CD4-positive, alpha-beta T cell (primary cell): Measurements from ENCODE around the gene LRRK1. TPM values are rescaled to one million over a fixed set of nuclear protein-coding genes. Genes with fewer than 3 reads are reported as not detected.

ENCODE experiments used
- ATAC-seq: fragments of 200-7000 bp; cut with Tn5 transposase; one replicate; pipeline ENCODE4 v1.10.0; 2022; ENCODE audit warnings: mild to moderate bottlenecking; ENCODE audit not compliant: poor library complexity
- CTCF ChIA-PET: fragments of 350-600 bp; sonication (Branson Sonifier 250); formaldehyde crosslinking; loops from one replicate; lab custom pipeline; 2021; ENCODE audit warnings: antibody characterized with exemption, inconsistent platforms; lab: Charles Lee
- POLR2A ChIA-PET: fragments of 350-600 bp; sonication (Branson Sonifier 250); formaldehyde crosslinking; loops from one replicate; lab custom pipeline; 2021; ENCODE audit warnings: antibody characterized with exemption, inconsistent platforms; lab: Charles Lee
- DNase-seq, 14 experiments: peaks; one replicate each; pipeline ENCODE4 v3.0.0-alpha.2; 2013 to 2020; ENCODE audit warnings: mixed read lengths in 2 of 14
- H3K27ac ChIP-seq, 2 donors: one replicate each; pipeline versions ENCODE4 v1.5.1 to v1.7.0; 2013; ENCODE audit warnings: low read length in 2 of 2, low read depth in 1 of 2, mild to moderate bottlenecking in 1 of 2
- H3K27me3 ChIP-seq, 2 experiments: 1 replicate in 1 of 2; 2 replicates in 1 of 2; pipeline versions ENCODE4 v1.6.1 to v1.7.0; 2013; ENCODE audit warnings: low read length in 2 of 2, control low read depth in 1 of 2, mild to moderate bottlenecking in 1 of 2, moderate library complexity in 1 of 2; ENCODE audit not compliant: insufficient read depth in 2 of 2, control insufficient read depth in 1 of 2
- H3K36me3 ChIP-seq: one replicate; pipeline ENCODE4 v1.6.1; 2013; ENCODE audit warnings: low read length, control low read depth; ENCODE audit not compliant: insufficient read depth
- H3K4me1 ChIP-seq: one replicate; pipeline ENCODE4 v1.6.1; 2013; ENCODE audit warnings: low read length, control low read depth; ENCODE audit not compliant: insufficient read depth
- H3K4me3 ChIP-seq: one replicate; pipeline ENCODE4 v1.5.1; 2013; ENCODE audit warnings: mild to moderate bottlenecking, low read length, moderate library complexity
- H3K9me3 ChIP-seq, 2 experiments: 1 replicate in 1 of 2; 2 replicates in 1 of 2; pipeline versions ENCODE4 v1.6.1 to v1.7.0; 2013; ENCODE audit warnings: low read length in 2 of 2, mild to moderate bottlenecking in 2 of 2, control low read depth in 1 of 2, moderate library complexity in 1 of 2; ENCODE audit not compliant: control insufficient read depth in 1 of 2, insufficient read depth in 1 of 2
- H3K27ac Mint-ChIP-seq: one replicate; pipeline ENCODE4 v1.8.0; 2020; ENCODE audit warnings: mixed read lengths
- H3K27me3 Mint-ChIP-seq: one replicate; pipeline ENCODE4 v1.8.0; 2021; ENCODE audit warnings: mixed read lengths
- H3K36me3 Mint-ChIP-seq: one replicate; pipeline ENCODE4 v1.8.0; 2021; ENCODE audit warnings: low read depth, mixed read lengths
- H3K4me1 Mint-ChIP-seq: one replicate; pipeline ENCODE4 v1.8.0; 2021; ENCODE audit warnings: low read depth, mixed read lengths
- H3K4me3 Mint-ChIP-seq: one replicate; pipeline ENCODE4 v1.8.0; 2020; ENCODE audit warnings: mild to moderate bottlenecking, mixed read lengths
- H3K9me3 Mint-ChIP-seq: one replicate; pipeline ENCODE4 v1.8.0; 2020; ENCODE audit warnings: mixed read lengths
- intact Hi-C, 2 experiments: fragments of 100-400 bp; cut with DNase I in 1 of 2; cut with micrococcal nuclease in 1 of 2; formaldehyde crosslinking; loops; one replicate each; pipeline versions ENCODE4 v1.15.1 to v1.9.0; 2023 to 2025; cut with DNase I, micrococcal nuclease
- total RNA-seq, 174 experiments: library from RNA in 2 of 174; stranded (reverse) in 2 of 174; gene quantifications; one replicate each; pipeline ENCODE4 v1.2.3 and lab custom pipeline; 2021 to 2026
- TF ChIP-seq, protein P1 (sequence below): fragments of 200-600 bp; IDR thresholded peaks from one replicate; pipeline ENCODE4 v1.8.0; 2022; ENCODE audit warnings: antibody characterized with exemption, mild to moderate bottlenecking

The LRRK1 gene
- total RNA-seq, 2 experiments from 2014 or later, result 0.60 to 0.73 TPM

DNA sequence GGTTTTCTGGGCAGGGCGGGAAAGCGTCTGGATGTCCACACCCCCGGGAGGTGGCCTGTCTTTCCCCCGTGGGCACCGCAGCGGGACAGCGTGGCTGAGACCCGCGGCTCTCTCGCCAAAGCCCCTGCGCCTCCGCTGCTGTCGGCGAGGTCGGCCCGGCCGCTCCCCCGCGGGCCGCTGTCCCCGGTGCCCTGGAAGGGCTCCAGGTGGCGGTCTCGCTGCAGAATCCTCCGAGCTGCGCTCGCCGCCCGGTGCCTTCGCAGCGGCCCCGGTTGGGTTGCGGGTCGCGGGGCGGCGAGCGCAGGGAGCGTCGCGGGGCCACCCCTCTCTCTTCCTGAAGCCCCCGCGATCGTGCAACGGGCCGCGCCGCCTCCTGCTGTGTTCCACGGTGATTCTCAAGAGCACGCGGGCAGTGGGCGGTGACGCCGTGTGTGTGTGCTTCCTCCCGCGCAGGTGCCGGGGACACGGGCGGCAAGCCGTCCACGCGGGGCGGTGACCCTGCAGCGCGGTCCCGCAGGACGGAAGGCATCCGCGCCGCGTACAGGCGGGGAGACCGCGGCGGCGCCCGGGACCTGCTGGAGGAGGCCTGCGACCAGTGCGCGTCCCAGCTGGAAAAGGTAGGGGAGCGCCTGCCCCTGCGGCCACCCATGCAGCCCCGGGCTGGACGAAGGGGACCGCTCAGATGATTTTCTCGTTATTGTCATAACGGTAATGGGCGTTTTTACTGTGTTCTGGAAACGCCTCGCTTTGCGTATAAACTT is 54.4 kb downstream of the LRRK1 start:
- DNase-seq, result no peak
- POLR2A ChIA-PET, result no interaction called here
- Histone ChIP-seq H3K36me3 (no peaks in the 10 kb centered on the region), H3K4me1 (no peaks in the 10 kb centered on the region), H3K9me3 (peaks cover 0 to 5% of the 10 kb centered on the region in 2 experiments), H3K27ac (no peak overlapping the region), H3K4me3 (no peak overlapping the region), H3K27me3 (peaks cover 30 to 54% of the 10 kb centered on the region in 2 experiments)
- CTCF ChIA-PET, result no interaction called here
- intact Hi-C loops, result no loop called here
- no peak for ATAC-seq
- Mint-ChIP-seq H3K4me1 (no peaks in the 10 kb centered on the region), H3K9me3 (peaks cover 6% of the 10 kb centered on the region), H3K4me3 (no peak overlapping the region), H3K36me3 (no peaks in the 10 kb centered on the region), H3K27ac (no peak overlapping the region), H3K27me3 (peaks cover 80% of the 10 kb centered on the region)
- TF ChIP-seq, protein P1, sequence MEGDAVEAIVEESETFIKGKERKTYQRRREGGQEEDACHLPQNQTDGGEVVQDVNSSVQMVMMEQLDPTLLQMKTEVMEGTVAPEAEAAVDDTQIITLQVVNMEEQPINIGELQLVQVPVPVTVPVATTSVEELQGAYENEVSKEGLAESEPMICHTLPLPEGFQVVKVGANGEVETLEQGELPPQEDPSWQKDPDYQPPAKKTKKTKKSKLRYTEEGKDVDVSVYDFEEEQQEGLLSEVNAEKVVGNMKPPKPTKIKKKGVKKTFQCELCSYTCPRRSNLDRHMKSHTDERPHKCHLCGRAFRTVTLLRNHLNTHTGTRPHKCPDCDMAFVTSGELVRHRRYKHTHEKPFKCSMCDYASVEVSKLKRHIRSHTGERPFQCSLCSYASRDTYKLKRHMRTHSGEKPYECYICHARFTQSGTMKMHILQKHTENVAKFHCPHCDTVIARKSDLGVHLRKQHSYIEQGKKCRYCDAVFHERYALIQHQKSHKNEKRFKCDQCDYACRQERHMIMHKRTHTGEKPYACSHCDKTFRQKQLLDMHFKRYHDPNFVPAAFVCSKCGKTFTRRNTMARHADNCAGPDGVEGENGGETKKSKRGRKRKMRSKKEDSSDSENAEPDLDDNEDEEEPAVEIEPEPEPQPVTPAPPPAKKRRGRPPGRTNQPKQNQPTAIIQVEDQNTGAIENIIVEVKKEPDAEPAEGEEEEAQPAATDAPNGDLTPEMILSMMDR, result no peak

DNA sequence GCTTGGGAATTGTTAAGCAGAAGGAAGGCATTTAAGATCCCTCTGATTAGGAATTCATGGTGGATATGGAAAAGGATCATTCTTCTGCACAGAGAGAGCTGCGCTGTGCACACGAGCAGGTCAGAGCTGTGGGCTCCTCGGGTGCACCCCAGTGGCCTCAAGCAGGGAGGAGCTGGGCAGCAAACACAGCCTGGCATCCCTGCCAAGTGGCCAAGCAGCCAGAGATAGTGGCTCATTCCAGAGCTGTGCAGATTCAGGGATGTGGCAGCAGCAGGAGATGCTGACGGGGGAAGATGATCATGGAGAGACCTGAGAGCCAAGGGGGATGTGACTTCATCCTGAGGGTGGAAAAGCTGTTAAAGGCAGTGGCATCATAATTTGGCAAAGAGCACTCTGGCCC is 55.9 kb downstream of the LRRK1 start:
- TF ChIP-seq, protein P1, result no peak
- Histone ChIP-seq H3K9me3 (peaks cover 0 to 5% of the 10 kb centered on the region in 2 experiments), H3K27ac (no peak overlapping the region), H3K27me3 (peaks cover 30 to 53% of the 10 kb centered on the region in 2 experiments), H3K4me3 (no peak overlapping the region), H3K36me3 (no peaks in the 10 kb centered on the region), H3K4me1 (no peaks in the 10 kb centered on the region)
- CTCF ChIA-PET, result no interaction called here
- no peak overlapping the region for H3K4me3 Mint-ChIP-seq
- peaks cover 76% of the 10 kb centered on the region for H3K27me3 Mint-ChIP-seq
- intact Hi-C loops, result no loop called here
- no peak overlapping the region for H3K27ac Mint-ChIP-seq
- peaks cover 11% of the 10 kb centered on the region for H3K9me3 Mint-ChIP-seq
- DNase-seq (no peak), ATAC-seq (no peak)
- POLR2A ChIA-PET, result no interaction called here
- no peaks in the 10 kb centered on the region for H3K4me1 Mint-ChIP-seq
- H3K36me3 Mint-ChIP-seq, result no peaks in the 10 kb centered on the region

DNA sequence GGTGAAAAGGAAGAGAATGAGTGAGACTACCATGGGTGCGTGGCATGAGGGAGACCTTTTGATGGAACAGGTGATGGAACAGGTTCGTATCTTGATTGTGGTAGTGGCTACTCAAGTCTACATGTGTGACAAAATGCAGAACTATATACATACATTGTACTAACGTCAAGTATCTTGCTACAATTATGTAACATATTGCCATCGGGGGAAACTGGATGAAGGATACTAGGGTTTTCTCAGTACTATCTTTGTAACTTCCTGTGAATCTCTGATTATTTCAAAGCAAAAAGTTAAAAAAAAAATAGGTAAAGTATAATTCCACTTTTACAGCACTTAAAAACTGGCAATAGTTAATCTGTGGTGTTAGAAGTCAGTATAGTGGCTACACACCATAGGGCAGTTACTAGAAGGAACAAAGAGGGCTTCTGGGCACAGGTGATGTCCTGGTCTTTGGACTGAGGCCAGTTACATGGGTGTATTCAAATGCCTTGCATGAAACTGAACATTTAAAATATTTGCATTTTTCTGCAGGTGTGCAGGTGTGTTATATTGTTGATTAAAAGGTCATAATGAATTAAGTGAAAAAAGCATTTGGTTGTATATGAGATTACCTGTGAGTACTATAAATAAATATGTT is 61.4 kb downstream of the LRRK1 start:
- Mint-ChIP-seq H3K27me3 (peaks cover 68% of the 10 kb centered on the region), H3K36me3 (no peaks in the 10 kb centered on the region), H3K27ac (no peak overlapping the region), H3K4me1 (no peaks in the 10 kb centered on the region), H3K9me3 (peaks cover 17% of the 10 kb centered on the region), H3K4me3 (no peak overlapping the region)
- Histone ChIP-seq H3K36me3 (no peaks in the 10 kb centered on the region), H3K4me3 (no peak overlapping the region), H3K9me3 (no peaks in the 10 kb centered on the region), H3K4me1 (no peaks in the 10 kb centered on the region), H3K27me3 (peaks cover 8 to 10% of the 10 kb centered on the region in 2 experiments), H3K27ac (no peak overlapping the region)
- POLR2A ChIA-PET, result no interaction called here
- intact Hi-C loops, result no loop called here
- DNase-seq (no peak), ATAC-seq (no peak)
- CTCF ChIA-PET, result no interaction called here
- TF ChIP-seq, protein P1, result no peak
